Activated CD8-positive, alpha-beta memory T cell treated with anti-CD3 and anti-CD28 coated beads for 36 hours (primary cell): ENCODE data around the gene GCH1. TPM values are rescaled to one million over a fixed set of nuclear protein-coding genes. Genes with fewer than 3 reads are reported as not detected.

Source experiments
- total RNA-seq, 2 experiments: library from RNA; stranded (reverse); gene quantifications; one replicate each; pipeline ENCODE4 v1.2.3, GENCODE V29; 2021

Gene GCH1
- total RNA-seq, 2 experiments from 2014 or later: 29.7 to 32.5 TPM

Other genes with a start within 250 kb of the GCH1 start
- gene WDHD1, start 124.3 kb upstream of the GCH1 start, total RNA-seq: 10 to 100 TPM; 62.4 to 63.6 TPM
- gene SOCS4, start 124.4 kb upstream of the GCH1 start, total RNA-seq: 10 to 100 TPM; 36.9 to 39.0 TPM
- gene MAPK1IP1L, start 148.8 kb upstream of the GCH1 start, total RNA-seq: 100 to 1,000 TPM; 105 to 114 TPM
- 10 to 100 TPM; 46.0 to 47.0 TPM for gene LGALS3, start 226.4 kb upstream of the GCH1 start, total RNA-seq